ENCODE data around the gene STUM.

- TF ChIP-seq, protein P1, sequence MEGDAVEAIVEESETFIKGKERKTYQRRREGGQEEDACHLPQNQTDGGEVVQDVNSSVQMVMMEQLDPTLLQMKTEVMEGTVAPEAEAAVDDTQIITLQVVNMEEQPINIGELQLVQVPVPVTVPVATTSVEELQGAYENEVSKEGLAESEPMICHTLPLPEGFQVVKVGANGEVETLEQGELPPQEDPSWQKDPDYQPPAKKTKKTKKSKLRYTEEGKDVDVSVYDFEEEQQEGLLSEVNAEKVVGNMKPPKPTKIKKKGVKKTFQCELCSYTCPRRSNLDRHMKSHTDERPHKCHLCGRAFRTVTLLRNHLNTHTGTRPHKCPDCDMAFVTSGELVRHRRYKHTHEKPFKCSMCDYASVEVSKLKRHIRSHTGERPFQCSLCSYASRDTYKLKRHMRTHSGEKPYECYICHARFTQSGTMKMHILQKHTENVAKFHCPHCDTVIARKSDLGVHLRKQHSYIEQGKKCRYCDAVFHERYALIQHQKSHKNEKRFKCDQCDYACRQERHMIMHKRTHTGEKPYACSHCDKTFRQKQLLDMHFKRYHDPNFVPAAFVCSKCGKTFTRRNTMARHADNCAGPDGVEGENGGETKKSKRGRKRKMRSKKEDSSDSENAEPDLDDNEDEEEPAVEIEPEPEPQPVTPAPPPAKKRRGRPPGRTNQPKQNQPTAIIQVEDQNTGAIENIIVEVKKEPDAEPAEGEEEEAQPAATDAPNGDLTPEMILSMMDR (conservative IDR thresholded peaks at IDR 0.05 in 1 of 2, IDR thresholded peaks at IDR 0.05 in 1 of 2; ENCODE audit: extremely low read depth in 1 of 2, insufficient read depth in 1 of 2, low read depth in 1 of 2, low read length in 2 of 2) = no peak
- TF ChIP-seq EZH2 (IDR thresholded peaks at IDR 0.05; ENCODE audit: borderline replicate concordance, low read length) = no peak
These were observed 42.5 kb upstream of the STUM start for GRCh38 chr1:226506021-226506420.
